SK-N-SH (cell line): ENCODE data around the gene EIF2AK2. TPM values are rescaled to one million over a fixed set of nuclear protein-coding genes. Genes with fewer than 3 reads are reported as not detected.

ENCODE experiments used
- CTCF ChIA-PET: fragments of 300-600, 350-600 bp; formaldehyde crosslinking; extraction: SDS; loops from one replicate; lab custom pipeline; 2021; lab: Yijun Ruan, JAX
- POLR2A ChIA-PET: fragments of 350-600 bp; sonication (Branson Sonifier 250); formaldehyde crosslinking; extraction: SDS; loops from one replicate; lab custom pipeline; 2020; ENCODE audit warnings: antibody characterized with exemption, inconsistent platforms; lab: Yijun Ruan, JAX
- DNase-seq: peaks from one replicate; pipeline ENCODE4 v3.0.0; 2012
- H2AFZ ChIP-seq: fragments of 200-600 bp; sonication (generic); 2 replicates; pipeline ENCODE4 v1.8.1; 2016; ENCODE audit warnings: antibody characterized with exemption, mild to moderate bottlenecking, low read depth
- H3F3A ChIP-seq: fragments of 200-600 bp; sonication (generic); replicated peaks from 2 replicates; pipeline ENCODE3; 2016; ENCODE audit warnings: antibody characterized with exemption, mild to moderate bottlenecking; ENCODE audit not compliant: insufficient read depth
- H3K27ac ChIP-seq, 2 experiments: fragments of 200-500 bp in 1 of 2; fragments of 200-600 bp in 1 of 2; sonication (Bioruptor generic) in 1 of 2; sonication (generic), shearing (Covaris generic) in 1 of 2; 2 replicates each; pipeline versions ENCODE4 v1.5.1 to v1.6.1; 2014 to 2016; ENCODE audit warnings: low read depth in 2 of 2, inconsistent platforms in 1 of 2, low read length in 1 of 2, mild to moderate bottlenecking in 1 of 2, mixed read lengths in 1 of 2
- H3K27me3 ChIP-seq: fragments of 200-600 bp; sonication (generic), shearing (Covaris generic); 2 replicates; pipeline ENCODE4 v1.6.1; 2016; ENCODE audit warnings: mixed run types; ENCODE audit not compliant: insufficient read depth
- H3K36me3 ChIP-seq, 2 experiments: fragments of 200-500 bp in 1 of 2; fragments of 200-600 bp in 1 of 2; sonication (Bioruptor generic) in 1 of 2; sonication (generic) in 1 of 2; replicated peaks in 1 of 2; 2 replicates each; pipeline versions ENCODE3 to v1.5.1; 2014 to 2016; ENCODE audit warnings: low read length in 1 of 2, mild to moderate bottlenecking in 1 of 2; ENCODE audit not compliant: insufficient read depth in 2 of 2, control insufficient read depth in 1 of 2
- H3K4me1 ChIP-seq, 2 experiments: fragments of 200-500 bp in 1 of 2; fragments of 200-600 bp in 1 of 2; sonication (Bioruptor generic) in 1 of 2; sonication (generic), shearing (Covaris generic) in 1 of 2; 2 replicates each; pipeline versions ENCODE4 v1.5.1 to v1.6.1; 2014 to 2016; ENCODE audit warnings: low read depth in 1 of 2, low read length in 1 of 2, mixed run types in 1 of 2; ENCODE audit not compliant: insufficient read depth in 2 of 2, control insufficient read depth in 1 of 2
- H3K4me2 ChIP-seq: fragments of 200-600 bp; sonication (generic), shearing (Covaris generic); 2 replicates; pipeline ENCODE4 v1.6.1; 2017; ENCODE audit warnings: mixed run types
- H3K4me3 ChIP-seq, 2 experiments: fragments of 200-500 bp in 1 of 2; fragments of 200-600 bp in 1 of 2; sonication (Bioruptor generic) in 1 of 2; sonication (generic), shearing (Covaris generic) in 1 of 2; 2 replicates each; pipeline versions ENCODE4 v1.5.1 to v1.8.1; 2014 to 2016; ENCODE audit warnings: low read depth in 2 of 2, inconsistent platforms in 1 of 2, low read length in 1 of 2, mild to moderate bottlenecking in 1 of 2, mixed read lengths in 1 of 2, moderate library complexity in 1 of 2
- H3K79me2 ChIP-seq: fragments of 200-600 bp; sonication (generic); 2 replicates; pipeline ENCODE4 v1.8.1; 2017; ENCODE audit warnings: mild to moderate bottlenecking; ENCODE audit not compliant: insufficient read depth
- H3K9ac ChIP-seq: fragments of 200-600 bp; sonication (generic); 2 replicates; pipeline ENCODE4 v1.6.1; 2017; ENCODE audit warnings: mixed run types
- H3K9me2 ChIP-seq: fragments of 200-600 bp; sonication (generic); 2 replicates; pipeline ENCODE4 v1.6.1; 2017; ENCODE audit warnings: mixed run types
- H3K9me3 ChIP-seq: fragments of 200-600 bp; sonication (generic); 2 replicates; pipeline ENCODE4 v1.6.1; 2017; ENCODE audit warnings: mixed run types, mild to moderate bottlenecking, moderate library complexity
- H4K20me1 ChIP-seq: fragments of 200-600 bp; sonication (generic); 2 replicates; pipeline ENCODE4 v1.6.1; 2017; ENCODE audit warnings: mild to moderate bottlenecking, mixed run types; ENCODE audit not compliant: insufficient read depth
- CTCF ChIP-seq: fragments of 200-600 bp; sonication (generic); IDR thresholded peaks from 2 replicates; pipeline ENCODE4 v1.6.1; 2017; ENCODE audit warnings: antibody characterized with exemption, mild to moderate bottlenecking, moderate library complexity
- ELF1 ChIP-seq: IDR thresholded peaks from 2 replicates; pipeline ENCODE4 v1.4.0; 2012
- EP300 ChIP-seq, 2 experiments: IDR thresholded peaks; 2 replicates each; pipeline versions ENCODE4 v1.4.0 to v1.6.1; 2012; ENCODE audit warnings: borderline replicate concordance in 1 of 2, low read depth in 1 of 2, low read length in 1 of 2
- FOSL2 ChIP-seq: IDR thresholded peaks from 2 replicates; pipeline ENCODE4 v1.4.0; 2012; ENCODE audit warnings: low read depth, mild to moderate bottlenecking, moderate library complexity, borderline replicate concordance
- FOXJ3 ChIP-seq: sonication (generic); formaldehyde crosslinking; IDR thresholded peaks from 2 replicates; pipeline ENCODE4 v1.5.1; 2020; ENCODE audit warnings: mild to moderate bottlenecking, missing genetic modification reagents
- GABPA ChIP-seq: IDR thresholded peaks from 2 replicates; pipeline ENCODE4 v1.4.0; 2012; ENCODE audit warnings: low read depth, mild to moderate bottlenecking
- GATA2 ChIP-seq: sonication (generic); formaldehyde crosslinking; IDR thresholded peaks from 2 replicates; pipeline ENCODE4 v1.5.0; 2020; ENCODE audit warnings: mild to moderate bottlenecking, missing genetic modification reagents
- IRF3 ChIP-seq: fragments of 150-350 bp; IDR thresholded peaks from 2 replicates; pipeline ENCODE4 v1.6.1; 2016; ENCODE audit warnings: mild to moderate bottlenecking, low read depth, low read length
- MAX ChIP-seq: IDR thresholded peaks from 2 replicates; pipeline ENCODE4 v1.4.0; 2012; ENCODE audit warnings: low read depth
- MEF2A ChIP-seq: IDR thresholded peaks from 2 replicates; pipeline ENCODE4 v1.4.0; 2012; ENCODE audit warnings: low read depth, borderline replicate concordance
- MXI1 ChIP-seq: IDR thresholded peaks from 2 replicates; pipeline ENCODE4 v1.6.1; 2012; ENCODE audit warnings: mild to moderate bottlenecking, low read depth, low read length, improper control_type of control experiment
- NRF1 ChIP-seq: IDR thresholded peaks from 2 replicates; pipeline ENCODE4 v1.6.1; 2012; ENCODE audit warnings: low read depth, mild to moderate bottlenecking, low read length
- RAD21 ChIP-seq: IDR thresholded peaks from 2 replicates; pipeline ENCODE4 v1.6.1; 2012; ENCODE audit warnings: mild to moderate bottlenecking, low read length
- RFX5 ChIP-seq: IDR thresholded peaks from 2 replicates; pipeline ENCODE4 v1.6.1; 2012; ENCODE audit warnings: mild to moderate bottlenecking, improper control_type of control experiment, low read length
- SIN3A ChIP-seq: IDR thresholded peaks from 2 replicates; pipeline ENCODE4 v1.6.1; 2012; ENCODE audit warnings: low read depth, mild to moderate bottlenecking, low read length, moderate library complexity, borderline replicate concordance
- TAF1 ChIP-seq: IDR thresholded peaks from 2 replicates; pipeline ENCODE4 v1.6.1; 2012; ENCODE audit warnings: low read depth, mild to moderate bottlenecking, low read length, moderate library complexity, borderline replicate concordance
- TEAD4 ChIP-seq: IDR thresholded peaks from 2 replicates; pipeline ENCODE4 v1.4.0; 2012; ENCODE audit warnings: mild to moderate bottlenecking, borderline replicate concordance; ENCODE audit not compliant: insufficient read depth
- USF2 ChIP-seq: fragments of 150-350 bp; IDR thresholded peaks from 2 replicates; pipeline ENCODE4 v1.6.1; 2017; ENCODE audit warnings: antibody characterized with exemption, low read length, low read depth, borderline replicate concordance
- ZBTB33 ChIP-seq: IDR thresholded peaks from 2 replicates; pipeline ENCODE4 v1.4.0; 2012; ENCODE audit warnings: low read depth, borderline replicate concordance
- WGBS: methylation state at CpG from one replicate; pipeline ENCODE4 v1.1.6; 2017; ENCODE audit warnings: low lambda C conversion rate; 5-methylcytosine and 5-hydroxymethylcytosine counted together
- polyA plus RNA-seq, 3 experiments: library from polyadenylated mRNA; depleted of rRNA; stranded (reverse); fragments of >200 nt; gene quantifications; 2 replicates each; pipeline ENCODE4 v1.2.3, GENCODE V29; 2012

EIF2AK2 gene
- polyA plus RNA-seq, 1 of the 3 experiments (the other 2 are of a cell fraction) = 9.0 TPM

- Histone ChIP-seq H3K9ac (no peak overlapping the region), H2AFZ (no peak overlapping the region), H3K4me1 (peaks cover 2 to 9% of the 10 kb centered on the region in 2 experiments; a peak in 3 of 4 replicates)
- CTCF ChIA-PET = no interaction called here
- POLR2A ChIA-PET = no interaction called here
- TF ChIP-seq RAD21 (no peak), MAX (no peak), RFX5 (no peak), FOXJ3 (CRISPR knock-in tag) (no peak), GATA2 (no peak), FOSL2 (no peak), NRF1 (no peak), TEAD4 (no peak), ELF1 (no peak), CTCF (no peak), MXI1 (no peak), MEF2A (no peak), USF2 (no peak), TAF1 (no peak), GABPA (no peak), EP300 (IDR thresholded peaks at IDR 0.05; ENCODE audit: borderline replicate concordance in 1 of 2, low read depth in 1 of 2, low read length in 1 of 2) (no peak), SIN3A (no peak), IRF3 (no peak), ZBTB33 (no peak)
- TF ChIP-seq, all 33 proteins: peak for 0
- H3F3A ChIP-seq = peaks cover 4% of the 10 kb centered on the region
- no peaks in the 10 kb centered on the region for H3K27me3 ChIP-seq
- peaks cover 15% of the 10 kb centered on the region for H3K79me2 ChIP-seq
- no peak overlapping the region for H3K4me2 ChIP-seq
- no peak overlapping the region for H3K27ac ChIP-seq
- no peaks in the 10 kb centered on the region for H3K9me3 ChIP-seq
- no peak for DNase-seq
- 86% methylated on average over 4 of the region's 4 CpGs for WGBS
- no peaks in the 10 kb centered on the region for H4K20me1 ChIP-seq
- no peak overlapping the region for H3K4me3 ChIP-seq
- H3K9me2 ChIP-seq = no peaks in the 10 kb centered on the region
- H3K36me3 ChIP-seq = peaks cover 46 to 50% of the 10 kb centered on the region in 2 experiments
Observed at GRCh38 chr2:37090019-37090477, 66.7 kb downstream of the EIF2AK2 start.
